ENCODE results near the gene METTL23. TPM values are rescaled to one million over a fixed set of nuclear protein-coding genes. Genes with fewer than 3 reads are reported as not detected.

Gene METTL23
- total RNA-seq, 1 experiment from 2014 or later = 58.7 TPM

DNA sequence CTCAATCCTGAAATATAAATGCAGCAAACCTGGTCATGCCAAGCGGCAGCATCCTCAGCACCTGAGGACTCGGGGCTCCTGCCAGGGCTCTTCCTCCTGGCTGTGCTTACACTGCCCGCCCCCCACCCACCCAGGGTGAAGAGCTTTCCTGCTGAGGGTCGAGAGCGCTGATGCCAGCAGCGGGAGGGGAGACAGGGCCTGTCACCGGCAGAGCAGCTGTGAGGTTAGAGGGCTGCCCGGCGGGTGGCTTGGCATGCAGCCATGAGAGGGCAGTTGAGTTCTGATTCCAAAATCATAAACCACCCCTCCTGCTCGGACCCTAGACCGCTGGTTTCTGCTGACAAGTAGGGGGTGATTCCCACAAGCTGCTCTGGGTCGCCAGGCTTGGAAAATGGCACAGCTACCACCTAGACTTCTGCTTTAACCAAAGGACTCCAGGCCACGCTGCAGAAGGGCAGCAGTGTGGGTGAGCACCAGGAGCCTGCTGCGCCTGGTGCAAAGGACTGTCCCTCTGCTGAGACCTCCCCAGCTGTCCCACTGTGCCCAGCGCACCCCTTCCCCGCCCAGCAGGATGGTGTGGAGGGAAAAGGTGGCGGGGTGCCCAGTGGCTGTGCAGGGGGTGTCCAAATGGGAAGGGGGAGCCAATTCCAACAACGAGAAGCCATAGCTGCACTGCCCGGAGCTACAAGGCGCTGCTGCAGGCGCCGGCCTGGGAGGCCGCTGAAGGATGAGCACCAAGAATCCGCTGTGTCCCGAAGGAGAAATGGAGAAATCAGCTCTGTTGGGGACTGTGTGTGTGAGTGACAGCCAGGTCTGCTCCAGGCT is 42.5 kb upstream of the METTL23 start:
- no peaks in the 10 kb centered on the region for H3K79me2 ChIP-seq (ENCODE audit: low read length)
- no peaks in the 10 kb centered on the region for H3K9me3 ChIP-seq (ENCODE audit: low read length)
- H3K4me2 ChIP-seq (ENCODE audit: low read length) = no peak overlapping the region
- ChIA-PET CTCF (no interaction called here), POLR2A (ENCODE audit: unreplicated experiment) (interaction anchor here (0.6 kb wide), 1 partner anchor 25 kb away, joined by 3 read pairs; no protein-coding TSS in a partner anchor)
- no peaks in the 10 kb centered on the region for H3F3A ChIP-seq (ENCODE audit: low read length, unreplicated experiment)
- TF ChIP-seq EZH2 (IDR thresholded peaks at IDR 0.05; ENCODE audit: low read length, unreplicated experiment) = no peak
- TF ChIP-seq EZH2phosphoT487 (IDR thresholded peaks at IDR 0.05; ENCODE audit: borderline replicate concordance, low read length) = no peak
- TF ChIP-seq, protein P1, sequence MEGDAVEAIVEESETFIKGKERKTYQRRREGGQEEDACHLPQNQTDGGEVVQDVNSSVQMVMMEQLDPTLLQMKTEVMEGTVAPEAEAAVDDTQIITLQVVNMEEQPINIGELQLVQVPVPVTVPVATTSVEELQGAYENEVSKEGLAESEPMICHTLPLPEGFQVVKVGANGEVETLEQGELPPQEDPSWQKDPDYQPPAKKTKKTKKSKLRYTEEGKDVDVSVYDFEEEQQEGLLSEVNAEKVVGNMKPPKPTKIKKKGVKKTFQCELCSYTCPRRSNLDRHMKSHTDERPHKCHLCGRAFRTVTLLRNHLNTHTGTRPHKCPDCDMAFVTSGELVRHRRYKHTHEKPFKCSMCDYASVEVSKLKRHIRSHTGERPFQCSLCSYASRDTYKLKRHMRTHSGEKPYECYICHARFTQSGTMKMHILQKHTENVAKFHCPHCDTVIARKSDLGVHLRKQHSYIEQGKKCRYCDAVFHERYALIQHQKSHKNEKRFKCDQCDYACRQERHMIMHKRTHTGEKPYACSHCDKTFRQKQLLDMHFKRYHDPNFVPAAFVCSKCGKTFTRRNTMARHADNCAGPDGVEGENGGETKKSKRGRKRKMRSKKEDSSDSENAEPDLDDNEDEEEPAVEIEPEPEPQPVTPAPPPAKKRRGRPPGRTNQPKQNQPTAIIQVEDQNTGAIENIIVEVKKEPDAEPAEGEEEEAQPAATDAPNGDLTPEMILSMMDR (conservative IDR thresholded peaks at IDR 0.05; ENCODE audit: low read depth, low read length) = no peak
- H4K20me1 ChIP-seq (ENCODE audit: low read length) = no peaks in the 10 kb centered on the region
- H3K9me2 ChIP-seq (replicated peaks; ENCODE audit: low read length) = no peaks in the 10 kb centered on the region
- ATAC-seq (no peak), DNase-seq (no peak)
- H3K4me1 ChIP-seq (ENCODE audit: insufficient read depth, low read length) = peaks cover 12% of the 10 kb centered on the region
- H3K27ac ChIP-seq (ENCODE audit: low read length) = no peak overlapping the region
- H2AFZ ChIP-seq (ENCODE audit: low read length) = no peak overlapping the region
- no peak overlapping the region for H3K4me3 ChIP-seq (ENCODE audit: low read length)
- H3K9ac ChIP-seq (ENCODE audit: low read length) = no peak overlapping the region
- H3K27me3 ChIP-seq (ENCODE audit: low read length) = no peaks in the 10 kb centered on the region
- no TSS peak for BruUV-seq (replicated peaks)
- intact Hi-C loops (cut with micrococcal nuclease) = no loop called here
- no peaks in the 10 kb centered on the region for H3K36me3 ChIP-seq (ENCODE audit: low read depth, low read length)

DNA sequence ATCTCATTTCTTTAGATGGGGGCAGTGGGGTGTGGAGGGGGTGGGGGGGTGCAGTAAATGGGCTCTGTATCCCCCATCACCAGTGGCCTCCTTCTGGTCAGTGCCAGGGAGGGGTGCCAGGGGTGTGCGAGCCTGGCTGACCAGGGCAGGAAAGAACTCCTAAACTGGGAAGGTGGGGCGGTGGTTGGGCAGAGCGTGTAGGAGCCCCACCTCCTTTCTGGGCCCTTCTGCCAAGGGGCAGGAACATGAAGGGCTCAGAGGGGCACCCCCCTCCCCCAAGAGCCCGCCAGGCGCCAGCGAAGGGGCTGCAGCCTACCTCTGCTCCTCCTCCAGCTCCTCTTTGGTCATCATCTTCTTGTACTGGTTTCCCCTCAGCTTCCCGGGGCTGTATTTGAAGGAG is 41.9 kb upstream of the METTL23 start:
- H3K79me2 ChIP-seq (ENCODE audit: low read length) = no peaks in the 10 kb centered on the region
- H3K4me3 ChIP-seq (ENCODE audit: low read length) = no peak overlapping the region
- H2AFZ ChIP-seq (ENCODE audit: low read length) = no peak overlapping the region
- H3K9me3 ChIP-seq (ENCODE audit: low read length) = no peaks in the 10 kb centered on the region
- no peaks in the 10 kb centered on the region for H3F3A ChIP-seq (ENCODE audit: low read length, unreplicated experiment)
- H4K20me1 ChIP-seq (ENCODE audit: low read length) = no peaks in the 10 kb centered on the region
- H3K36me3 ChIP-seq (ENCODE audit: low read depth, low read length) = no peaks in the 10 kb centered on the region
- no peak for ATAC-seq
- no peaks in the 10 kb centered on the region for H3K9me2 ChIP-seq (replicated peaks; ENCODE audit: low read length)
- peaks cover 17% of the 10 kb centered on the region for H3K4me1 ChIP-seq (ENCODE audit: insufficient read depth, low read length)
- intact Hi-C loops (cut with micrococcal nuclease) = no loop called here
- no peak overlapping the region for H3K27ac ChIP-seq (ENCODE audit: low read length)
- no TSS peak for BruUV-seq (replicated peaks)
- ChIA-PET CTCF (no interaction called here), POLR2A (ENCODE audit: unreplicated experiment) (no interaction called here)
- no peak overlapping the region for H3K4me2 ChIP-seq (ENCODE audit: low read length)
- DNase-seq = no peak
- H3K9ac ChIP-seq (ENCODE audit: low read length) = no peak overlapping the region
- no peaks in the 10 kb centered on the region for H3K27me3 ChIP-seq (ENCODE audit: low read length)
- TF ChIP-seq EZH2 (IDR thresholded peaks at IDR 0.05; ENCODE audit: low read length, unreplicated experiment) (no peak), EZH2phosphoT487 (IDR thresholded peaks at IDR 0.05; ENCODE audit: borderline replicate concordance, low read length) (no peak)
- TF ChIP-seq, protein P1 (conservative IDR thresholded peaks at IDR 0.05; ENCODE audit: low read depth, low read length) = no peak

DNA sequence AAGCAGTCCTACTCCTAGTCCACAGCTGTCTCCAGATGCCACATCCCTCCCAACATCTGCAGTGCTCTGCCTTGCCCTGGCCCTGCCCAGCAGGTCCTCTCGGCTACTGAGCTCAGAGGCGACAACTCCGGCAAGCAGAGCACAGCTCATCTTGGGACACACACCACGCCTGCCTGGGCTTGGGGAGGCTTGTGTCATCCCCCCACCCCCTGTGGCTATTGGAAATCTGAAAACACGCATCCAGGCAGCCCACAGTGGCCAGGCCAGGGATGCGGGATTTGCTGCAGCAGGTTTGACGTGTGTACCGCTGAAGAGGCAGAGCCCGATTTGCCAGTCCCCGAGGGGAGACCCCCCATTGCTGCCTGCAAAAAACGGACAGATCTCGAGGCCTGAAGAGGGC is 41.3 kb upstream of the METTL23 start:
- Histone ChIP-seq H3K9me3 (ENCODE audit: low read length) (no peaks in the 10 kb centered on the region), H3K79me2 (ENCODE audit: low read length) (no peaks in the 10 kb centered on the region), H3K4me3 (ENCODE audit: low read length) (no peak overlapping the region), H3K9me2 (replicated peaks; ENCODE audit: low read length) (no peaks in the 10 kb centered on the region), H3K4me1 (ENCODE audit: insufficient read depth, low read length) (peaks cover 17% of the 10 kb centered on the region), H3K27me3 (ENCODE audit: low read length) (no peaks in the 10 kb centered on the region), H3K9ac (ENCODE audit: low read length) (no peak overlapping the region), H4K20me1 (ENCODE audit: low read length) (no peaks in the 10 kb centered on the region), H3K27ac (ENCODE audit: low read length) (no peak overlapping the region), H3K4me2 (ENCODE audit: low read length) (no peak overlapping the region), H3K36me3 (ENCODE audit: low read depth, low read length) (no peaks in the 10 kb centered on the region), H2AFZ (ENCODE audit: low read length) (no peak overlapping the region), H3F3A (ENCODE audit: low read length, unreplicated experiment) (no peaks in the 10 kb centered on the region)
- TF ChIP-seq, protein P1 (conservative IDR thresholded peaks at IDR 0.05; ENCODE audit: low read depth, low read length) = no peak
- TF ChIP-seq EZH2phosphoT487 (IDR thresholded peaks at IDR 0.05; ENCODE audit: borderline replicate concordance, low read length) = no peak
- TF ChIP-seq EZH2 (IDR thresholded peaks at IDR 0.05; ENCODE audit: low read length, unreplicated experiment) = no peak
- CTCF ChIA-PET = no interaction called here
- BruUV-seq (replicated peaks) = no TSS peak
- no peak for DNase-seq
- POLR2A ChIA-PET (ENCODE audit: unreplicated experiment) = no interaction called here
- intact Hi-C loops (cut with micrococcal nuclease) = no loop called here
- ATAC-seq = no peak
